Measurements from ENCODE around the gene EXD3. TPM values are rescaled to one million over a fixed set of nuclear protein-coding genes. Genes with fewer than 3 reads are reported as not detected.

Gene EXD3
- total and polyA plus RNA-seq, 2 of the 4 experiments (the other 2 are of a cell fraction) = 1.1 to 7.4 TPM

- H3K4me1 ChIP-seq (ENCODE audit: control insufficient read depth, insufficient read depth, low read length) = no peaks in the 10 kb centered on the region
- H3K79me1 ChIP-seq (ENCODE audit: low read depth in 1 of 2, low read length in 2 of 2) = no peaks in the 10 kb centered on the region
- DNase-seq = no peak
- no TSS peak for BruUV-seq (replicated peaks)
- H2AK5ac ChIP-seq (ENCODE audit: low read depth, low read length) = no peak overlapping the region
- intact Hi-C loops (cut with micrococcal nuclease) (no loop called here), in situ Hi-C loops (cut with MboI; ENCODE audit: low sequenced_read_pairs) (no loop called here), dilution Hi-C loops (cut with HindIII; ENCODE audit: low sequenced_read_pairs, unreplicated experiment) (no loop called here)
- POLR2A ChIA-PET (ENCODE audit: unreplicated experiment) = no interaction called here
- H2AK9ac ChIP-seq (replicated peaks; ENCODE audit: low read depth, low read length, poor library complexity) = no peak overlapping the region
- H2BK15ac ChIP-seq (ENCODE audit: low read depth, low read length) = no peak overlapping the region
- H3K23ac ChIP-seq (ENCODE audit: low read depth, low read length) = no peak overlapping the region
- H3K27me3 ChIP-seq (ENCODE audit: control insufficient read depth, insufficient read depth, low read length) = no peaks in the 10 kb centered on the region; the same call in 1 of the 2 replicates
- H2BK20ac ChIP-seq (ENCODE audit: low read depth, low read length) = no peak overlapping the region
- no peak overlapping the region for H3K27ac ChIP-seq (ENCODE audit: insufficient read depth, low read length)
- WGBS, 2 experiments (ENCODE audit: extremely low coverage in 2 of 2, insufficient read length in 1 of 2) = 78% methylated on average over 8 of the region's 12 CpGs; no CpG with 5 or more reads in 1 of the 2 experiments
- no peak for ATAC-seq (ENCODE audit: low read depth)
- no peak overlapping the region for H3K4me3 ChIP-seq (ENCODE audit: insufficient read depth, low read depth, low read length)
- no peak overlapping the region for H2AFZ ChIP-seq (replicated peaks; ENCODE audit: low read length, poor library complexity)
- no peaks in the 10 kb centered on the region; the same call in 1 of the 2 replicates for H3K9me3 ChIP-seq (ENCODE audit: control insufficient read depth, insufficient read depth, low read length)
- no peak overlapping the region for H4K5ac ChIP-seq (ENCODE audit: low read depth, low read length)
- H3K9me1 ChIP-seq (ENCODE audit: insufficient read depth, low read length) = no peaks in the 10 kb centered on the region
- H4K20me1 ChIP-seq (ENCODE audit: insufficient read depth, low read length) = no peaks in the 10 kb centered on the region
- no peak overlapping the region for H2BK120ac ChIP-seq (ENCODE audit: low read depth, low read length)
- H3K36me3 ChIP-seq (ENCODE audit: control insufficient read depth, insufficient read depth, low read length) = no peaks in the 10 kb centered on the region
- no peak overlapping the region for H3K18ac ChIP-seq (ENCODE audit: low read depth, low read length)
- no peak overlapping the region for H3K9ac ChIP-seq (ENCODE audit: low read depth, low read length)
- TF ChIP-seq CTCF (conservative IDR thresholded peaks at IDR 0.05; ENCODE audit: low read depth, low read length) = no peak
- no peak for TF ChIP-seq MXI1 (IDR thresholded peaks at IDR 0.05; ENCODE audit: borderline replicate concordance, low read depth, low read length)
- TF ChIP-seq USF2 (IDR thresholded peaks at IDR 0.05; ENCODE audit: low read depth, low read length) = no peak
- H4K8ac ChIP-seq (ENCODE audit: low read depth in 2 of 2, low read length in 2 of 2) = no peak overlapping the region
- no peak overlapping the region for H3K14ac ChIP-seq (replicated peaks; ENCODE audit: low read depth, low read length)
- CTCF ChIA-PET = no interaction called here
- H4K91ac ChIP-seq (ENCODE audit: insufficient read depth, low read depth, low read length) = no peak overlapping the region
- H2BK5ac ChIP-seq (ENCODE audit: low read depth, low read length, poor library complexity, severe bottlenecking) = no peak overlapping the region
- no peak overlapping the region for H3K56ac ChIP-seq (ENCODE audit: extremely low read depth, insufficient read depth, low read length)
- H3K4me2 ChIP-seq (ENCODE audit: low read depth, low read length) = no peak overlapping the region
- H3K4ac ChIP-seq (ENCODE audit: low read depth, low read length) = no peak overlapping the region
These were observed 97.2 kb downstream of the EXD3 start for GRCh38 chr9:137325799-137326198.

All from IMR-90 (cell line).